WTC11 (cell line): ENCODE data around the gene UBE2V1. TPM values are rescaled to one million over a fixed set of nuclear protein-coding genes. Genes with fewer than 3 reads are reported as not detected.

Source experiments
- ATAC-seq: fragments of 200-7000 bp; cut with Tn5 transposase; 2 replicates; pipeline ENCODE4 v1.10.0; 2021; ENCODE audit warnings: mild to moderate bottlenecking, moderate library complexity
- CTCF ChIA-PET: fragments of 300-600 bp; sonication (Branson Sonifier 250); formaldehyde crosslinking; loops from one replicate; lab custom pipeline; 2021; ENCODE audit warnings: antibody characterized with exemption; lab: Charles Lee
- POLR2A ChIA-PET: fragments of 350-600 bp; sonication (Branson Sonifier 250); formaldehyde crosslinking; loops from one replicate; lab custom pipeline; 2021; ENCODE audit warnings: antibody characterized with exemption; lab: Charles Lee
- DNase-seq: peaks from one replicate; pipeline ENCODE4 v3.0.0; 2021; ENCODE audit warnings: low spot score
- H3K27ac Mint-ChIP-seq: 2 replicates; pipeline ENCODE4 v1.8.0; 2021; ENCODE audit warnings: mixed read lengths
- H3K27me3 Mint-ChIP-seq: 2 replicates; pipeline ENCODE4 v1.8.0; 2021; ENCODE audit warnings: low read depth, mild to moderate bottlenecking, moderate library complexity, mixed read lengths
- H3K36me3 Mint-ChIP-seq: 2 replicates; pipeline ENCODE4 v1.8.0; 2021; ENCODE audit warnings: mixed read lengths
- H3K4me1 Mint-ChIP-seq: 2 replicates; pipeline ENCODE4 v1.8.0; 2022; ENCODE audit warnings: mixed read lengths
- H3K4me3 Mint-ChIP-seq: 2 replicates; pipeline ENCODE4 v1.8.0; 2021; ENCODE audit warnings: mild to moderate bottlenecking, moderate library complexity, mixed read lengths
- H3K9me3 Mint-ChIP-seq: 2 replicates; pipeline ENCODE4 v1.8.0; 2021; ENCODE audit warnings: mixed read lengths
- ATF3 ChIP-seq: sonication (generic); formaldehyde crosslinking; conservative IDR thresholded peaks from 2 replicates; pipeline ENCODE4 v1.8.1; 2022; ENCODE audit warnings: mild to moderate bottlenecking, missing genetic modification reagents
- CDX4 ChIP-seq: fragments of 250-450 bp; sonication (Bioruptor Pico); IDR thresholded peaks from 2 replicates; pipeline ENCODE4 v1.9.0; 2021; ENCODE audit warnings: moderate library complexity, mild to moderate bottlenecking, inconsistent platforms, borderline replicate concordance
- EMX1 ChIP-seq: fragments of 250-450 bp; sonication (Bioruptor Pico); IDR thresholded peaks from 2 replicates; pipeline ENCODE4 v1.8.0; 2021; ENCODE audit warnings: mild to moderate bottlenecking
- FOXK1 ChIP-seq: sonication (generic); formaldehyde crosslinking; IDR thresholded peaks from 2 replicates; pipeline ENCODE4 v1.8.0; 2022; ENCODE audit warnings: mild to moderate bottlenecking, moderate library complexity, missing genetic modification reagents
- GABPB1 ChIP-seq: sonication (generic); formaldehyde crosslinking; IDR thresholded peaks from 2 replicates; pipeline ENCODE4 v1.8.1; 2023; ENCODE audit warnings: mild to moderate bottlenecking, missing genetic modification reagents
- HMGA2 ChIP-seq: fragments of 250-450 bp; sonication (Bioruptor Pico); IDR thresholded peaks from 2 replicates; pipeline ENCODE4 v1.4.0; 2021; ENCODE audit warnings: mild to moderate bottlenecking, moderate library complexity
- JAZF1 ChIP-seq: fragments of 250-450 bp; sonication (Bioruptor Pico); IDR thresholded peaks from 2 replicates; pipeline ENCODE4 v1.9.0; 2021; ENCODE audit warnings: moderate library complexity, mild to moderate bottlenecking, inconsistent platforms
- JUN ChIP-seq: sonication (generic); formaldehyde crosslinking; IDR thresholded peaks from 2 replicates; pipeline ENCODE4 v1.8.0; 2023; ENCODE audit warnings: mild to moderate bottlenecking, missing genetic modification reagents
- KAT7 ChIP-seq: sonication (generic); formaldehyde crosslinking; IDR thresholded peaks from 2 replicates; pipeline ENCODE4 v1.8.1; 2023; ENCODE audit warnings: missing genetic modification reagents, mild to moderate bottlenecking, borderline replicate concordance
- MXD4 ChIP-seq: fragments of 250-450 bp; sonication (Bioruptor Pico); IDR thresholded peaks from 2 replicates; pipeline ENCODE4 v1.8.0; 2021; ENCODE audit warnings: mild to moderate bottlenecking, moderate library complexity, borderline replicate concordance
- NFATC4 ChIP-seq: fragments of 250-450 bp; sonication (Bioruptor Pico); IDR thresholded peaks from 2 replicates; pipeline ENCODE4 v1.9.0; 2021; ENCODE audit warnings: mild to moderate bottlenecking
- NR3C1 ChIP-seq: sonication (generic); formaldehyde crosslinking; conservative IDR thresholded peaks from 2 replicates; pipeline ENCODE4 v1.8.1; 2023; ENCODE audit warnings: low read depth, mild to moderate bottlenecking, missing genetic modification reagents
- PREB ChIP-seq: sonication (generic); formaldehyde crosslinking; IDR thresholded peaks from 2 replicates; pipeline ENCODE4 v1.8.1; 2022; ENCODE audit warnings: mild to moderate bottlenecking, missing genetic modification reagents, moderate library complexity, borderline replicate concordance
- SMAD4 ChIP-seq: sonication (generic); formaldehyde crosslinking; IDR thresholded peaks from 2 replicates; pipeline ENCODE4 v1.8.0; 2022; ENCODE audit warnings: mild to moderate bottlenecking, missing genetic modification reagents
- STAT6 ChIP-seq: sonication (generic); formaldehyde crosslinking; conservative IDR thresholded peaks from 2 replicates; pipeline ENCODE4 v1.8.1; 2023; ENCODE audit warnings: mild to moderate bottlenecking, low read depth, missing genetic modification reagents, moderate library complexity
- TCF7 ChIP-seq: sonication (generic); formaldehyde crosslinking; IDR thresholded peaks from 2 replicates; pipeline ENCODE4 v1.8.0; 2022; ENCODE audit warnings: mild to moderate bottlenecking, low read depth, missing genetic modification reagents, moderate library complexity
- ZNF317 ChIP-seq: sonication (generic); formaldehyde crosslinking; IDR thresholded peaks from 2 replicates; pipeline ENCODE4 v1.8.1; 2023; ENCODE audit warnings: low read depth, mild to moderate bottlenecking, moderate library complexity, missing genetic modification reagents, borderline replicate concordance
- ZNF396 ChIP-seq: fragments of 250-450 bp; sonication (Bioruptor Pico); IDR thresholded peaks from 2 replicates; pipeline ENCODE4 v1.8.0; 2021; ENCODE audit warnings: mild to moderate bottlenecking, moderate library complexity, borderline replicate concordance
- total RNA-seq: library from RNA; stranded (reverse); gene quantifications from 3 replicates; pipeline ENCODE4 v1.2.3, GENCODE V29; 2021
- TF ChIP-seq, protein P1 (sequence below): fragments of 250-450 bp; sonication (Bioruptor Pico); IDR thresholded peaks from 2 replicates; pipeline ENCODE4 v1.8.0; 2021; ENCODE audit warnings: mild to moderate bottlenecking

UBE2V1 gene
- total RNA-seq, 1 experiment from 2014 or later, result 144 TPM

DNA sequence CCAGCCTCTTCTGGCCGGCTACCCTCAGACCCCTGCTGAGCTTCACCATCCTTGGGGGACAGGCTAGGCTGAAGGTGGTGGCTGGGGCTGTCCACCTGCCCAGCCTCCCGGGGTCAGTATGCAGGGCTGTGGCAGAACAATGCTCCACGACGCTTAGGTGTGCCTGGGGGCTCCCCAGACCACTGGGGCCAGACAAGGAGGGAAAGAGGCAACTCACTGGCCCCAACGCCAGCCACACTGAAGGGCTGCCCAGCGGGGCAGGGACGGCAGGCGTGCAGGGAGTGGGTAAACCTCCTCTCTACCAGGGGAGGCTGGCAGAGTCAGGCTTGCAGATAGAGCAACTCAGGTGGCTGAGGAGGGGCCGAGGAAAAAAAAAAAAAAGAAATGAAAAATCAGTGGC lies 11.5 kb upstream of the UBE2V1 start (continued):
- TF ChIP-seq STAT6 (no peak), TCF7 (CRISPR knock-in tag) (no peak), KAT7 (CRISPR knock-in tag) (no peak), JAZF1 (CRISPR knock-in tag) (no peak), FOXK1 (CRISPR knock-in tag) (no peak), PREB (no peak), ZNF317 (CRISPR knock-in tag) (no peak)
- TF ChIP-seq, protein P1, sequence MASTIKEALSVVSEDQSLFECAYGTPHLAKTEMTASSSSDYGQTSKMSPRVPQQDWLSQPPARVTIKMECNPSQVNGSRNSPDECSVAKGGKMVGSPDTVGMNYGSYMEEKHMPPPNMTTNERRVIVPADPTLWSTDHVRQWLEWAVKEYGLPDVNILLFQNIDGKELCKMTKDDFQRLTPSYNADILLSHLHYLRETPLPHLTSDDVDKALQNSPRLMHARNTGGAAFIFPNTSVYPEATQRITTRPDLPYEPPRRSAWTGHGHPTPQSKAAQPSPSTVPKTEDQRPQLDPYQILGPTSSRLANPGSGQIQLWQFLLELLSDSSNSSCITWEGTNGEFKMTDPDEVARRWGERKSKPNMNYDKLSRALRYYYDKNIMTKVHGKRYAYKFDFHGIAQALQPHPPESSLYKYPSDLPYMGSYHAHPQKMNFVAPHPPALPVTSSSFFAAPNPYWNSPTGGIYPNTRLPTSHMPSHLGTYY (CRISPR knock-in tag), result no peak
- TF ChIP-seq, all 79 proteins: peak for 0

GRCh38 chr20:50123418-50123817 lies 10.5 kb upstream of the UBE2V1 start:
- Mint-ChIP-seq H3K36me3 (peaks cover 52% of the 10 kb centered on the region), H3K9me3 (peaks cover 6% of the 10 kb centered on the region; the same call in 1 of the 2 replicates), H3K4me1 (peaks cover 3% of the 10 kb centered on the region; the same call in 1 of the 2 replicates), H3K27me3 (0 out of 2 replicates have a peak, but pooled peaks cover 2% of the 10 kb centered on the region), H3K27ac (0 out of 2 replicates have a peak overlapping the region, but pooled peaks have one; percentile 7), H3K4me3 (no peak overlapping the region)
- ChIA-PET POLR2A (no interaction called here), CTCF (interaction anchor here (1.1 to 6.1 kb wide), 4 partner anchors 11 to 56 kb away, joined by 8 to 146 read pairs (median 56); partner anchors contain the start of gene PEDS1)
- ATAC-seq, result no peak
- no peak for DNase-seq
- no peak for TF ChIP-seq HMGA2 (CRISPR knock-in tag)
- no peak for TF ChIP-seq ZNF396 (CRISPR knock-in tag)
- no peak for TF ChIP-seq EMX1
- TF ChIP-seq JUN (CRISPR knock-in tag), result no peak
- no peak for TF ChIP-seq GABPB1
- TF ChIP-seq SMAD4, result no peak
- TF ChIP-seq, protein P1 (CRISPR knock-in tag), result no peak
- TF ChIP-seq CDX4, result no peak
- no peak for TF ChIP-seq ZNF317 (CRISPR knock-in tag)
- TF ChIP-seq NR3C1 (CRISPR knock-in tag), result no peak
- no peak for TF ChIP-seq ATF3 (CRISPR knock-in tag)
- TF ChIP-seq NFATC4 (CRISPR knock-in tag), result no peak
- no peak for TF ChIP-seq JAZF1 (CRISPR knock-in tag)
- TF ChIP-seq MXD4, result no peak
- TF ChIP-seq, all 79 proteins: peak for 0
